H1 (cell line): ENCODE measurements around the gene CUTA.

ENCODE experiments used
- EZH2 ChIP-seq: fragments of 200-600 bp; sonication (generic); IDR thresholded peaks from 2 replicates; pipeline ENCODE4 v1.7.1; 2012; ENCODE audit warnings: low read depth, mild to moderate bottlenecking, moderate library complexity, low read length, inconsistent platforms; ENCODE audit not compliant: severe bottlenecking
- TEAD4 ChIP-seq: IDR thresholded peaks from 2 replicates; pipeline ENCODE4 v1.6.1; 2012; ENCODE audit warnings: low read depth, low read length, inconsistent platforms, mixed read lengths
- TF ChIP-seq, protein P1 (sequence below), 3 experiments: IDR thresholded peaks; 1 replicate in 2 of 3; 2 replicates in 1 of 3; pipeline versions ENCODE4 v1.5.1 to v1.6.1; 2011; ENCODE audit warnings: low read length in 3 of 3, mild to moderate bottlenecking in 3 of 3, inconsistent platforms in 2 of 3, low read depth in 1 of 3, moderate library complexity in 1 of 3; ENCODE audit not compliant: insufficient read depth in 1 of 3; ENCODE audit errors: control extremely low read depth in 1 of 3

- TF ChIP-seq TEAD4 (no peak), EZH2 (no peak)
- TF ChIP-seq, protein P1, sequence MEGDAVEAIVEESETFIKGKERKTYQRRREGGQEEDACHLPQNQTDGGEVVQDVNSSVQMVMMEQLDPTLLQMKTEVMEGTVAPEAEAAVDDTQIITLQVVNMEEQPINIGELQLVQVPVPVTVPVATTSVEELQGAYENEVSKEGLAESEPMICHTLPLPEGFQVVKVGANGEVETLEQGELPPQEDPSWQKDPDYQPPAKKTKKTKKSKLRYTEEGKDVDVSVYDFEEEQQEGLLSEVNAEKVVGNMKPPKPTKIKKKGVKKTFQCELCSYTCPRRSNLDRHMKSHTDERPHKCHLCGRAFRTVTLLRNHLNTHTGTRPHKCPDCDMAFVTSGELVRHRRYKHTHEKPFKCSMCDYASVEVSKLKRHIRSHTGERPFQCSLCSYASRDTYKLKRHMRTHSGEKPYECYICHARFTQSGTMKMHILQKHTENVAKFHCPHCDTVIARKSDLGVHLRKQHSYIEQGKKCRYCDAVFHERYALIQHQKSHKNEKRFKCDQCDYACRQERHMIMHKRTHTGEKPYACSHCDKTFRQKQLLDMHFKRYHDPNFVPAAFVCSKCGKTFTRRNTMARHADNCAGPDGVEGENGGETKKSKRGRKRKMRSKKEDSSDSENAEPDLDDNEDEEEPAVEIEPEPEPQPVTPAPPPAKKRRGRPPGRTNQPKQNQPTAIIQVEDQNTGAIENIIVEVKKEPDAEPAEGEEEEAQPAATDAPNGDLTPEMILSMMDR (IDR thresholded peaks at IDR 0.05; ENCODE audit: control extremely low read depth in 1 of 3, insufficient read depth in 1 of 3, low read depth in 1 of 3, low read length in 3 of 3) = no peak
These were observed 40.8 kb upstream of the CUTA start for GRCh38 chr6:33458676-33459075.
